ENCODE results near the gene PAM16. TPM values are rescaled to one million over a fixed set of nuclear protein-coding genes. Genes with fewer than 3 reads are reported as not detected.
"Not testable (repeated sequence)": the region's sequence is repeated elsewhere in the genome, so short reads cannot be mapped to it uniquely, and the experiment has no call there.

PAM16 gene
- total RNA-seq, result 35.3 and 57.8 TPM in 2 replicates

GRCh38 chr16:4350787-4351659 lies at the start of gene PAM16:
TSS of gene PAM16 (minus strand) at chr16:4351321. CDS start at chr16:4351234, 87 bp downstream.
- peak; percentile 42 for DNase-seq (ENCODE audit: extremely low read depth, low read depth, low spot score)

- DNase-seq (ENCODE audit: extremely low read depth, low read depth, low spot score), result no peak
Measured at GRCh38 chr16:4399001-4399730, 48.0 kb upstream of the PAM16 start.

GRCh38 chr16:4395055-4395726 lies 44.1 kb upstream of the PAM16 start:
- no peak for DNase-seq (ENCODE audit: extremely low read depth, low read depth, low spot score)

DNA sequence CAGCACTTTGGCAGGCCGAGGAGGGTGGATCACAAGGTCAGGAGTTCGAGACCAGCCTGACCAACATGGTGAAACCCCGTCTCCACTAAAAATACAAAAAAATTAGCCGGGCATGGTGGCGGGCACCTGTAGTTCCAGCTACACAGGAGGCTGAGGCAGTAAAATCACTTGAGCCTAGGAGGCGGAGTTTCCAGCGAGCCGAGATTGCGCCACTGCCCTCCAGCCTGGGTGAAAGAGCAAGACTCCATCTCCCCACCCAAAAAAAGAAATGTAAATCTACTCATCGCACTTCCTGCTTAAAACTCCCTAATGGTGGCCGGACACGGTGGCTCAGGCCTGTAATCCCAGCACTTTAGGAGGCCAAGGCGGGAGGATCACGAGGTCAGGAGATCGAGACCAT lies 42.7 kb upstream of the PAM16 start:
- not testable (repeated sequence) for DNase-seq (ENCODE audit: extremely low read depth, low read depth, low spot score)

DNA sequence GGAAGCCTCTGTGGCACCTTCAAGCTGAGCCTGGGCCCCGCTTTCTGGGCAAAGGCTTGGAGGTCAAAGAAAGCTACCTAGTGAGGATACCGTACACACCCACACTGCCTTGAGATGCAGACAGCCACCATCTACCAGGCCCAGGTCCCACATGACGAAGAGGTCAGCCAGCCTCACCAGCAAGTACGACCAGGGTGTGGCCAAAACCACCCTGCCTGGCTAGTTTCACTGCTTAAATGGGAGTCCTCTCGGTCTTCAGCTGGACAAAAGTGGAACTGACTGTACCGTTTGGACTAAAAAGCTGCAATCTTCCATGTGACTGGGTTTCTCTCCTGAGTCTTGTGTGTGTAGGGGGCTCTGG lies 42.1 kb upstream of the PAM16 start:
- DNase-seq (ENCODE audit: extremely low read depth, low read depth, low spot score), result no peak

GRCh38 chr16:4392382-4393239 lies 41.5 kb upstream of the PAM16 start:
- no peak for DNase-seq (ENCODE audit: extremely low read depth, low read depth, low spot score)

DNA sequence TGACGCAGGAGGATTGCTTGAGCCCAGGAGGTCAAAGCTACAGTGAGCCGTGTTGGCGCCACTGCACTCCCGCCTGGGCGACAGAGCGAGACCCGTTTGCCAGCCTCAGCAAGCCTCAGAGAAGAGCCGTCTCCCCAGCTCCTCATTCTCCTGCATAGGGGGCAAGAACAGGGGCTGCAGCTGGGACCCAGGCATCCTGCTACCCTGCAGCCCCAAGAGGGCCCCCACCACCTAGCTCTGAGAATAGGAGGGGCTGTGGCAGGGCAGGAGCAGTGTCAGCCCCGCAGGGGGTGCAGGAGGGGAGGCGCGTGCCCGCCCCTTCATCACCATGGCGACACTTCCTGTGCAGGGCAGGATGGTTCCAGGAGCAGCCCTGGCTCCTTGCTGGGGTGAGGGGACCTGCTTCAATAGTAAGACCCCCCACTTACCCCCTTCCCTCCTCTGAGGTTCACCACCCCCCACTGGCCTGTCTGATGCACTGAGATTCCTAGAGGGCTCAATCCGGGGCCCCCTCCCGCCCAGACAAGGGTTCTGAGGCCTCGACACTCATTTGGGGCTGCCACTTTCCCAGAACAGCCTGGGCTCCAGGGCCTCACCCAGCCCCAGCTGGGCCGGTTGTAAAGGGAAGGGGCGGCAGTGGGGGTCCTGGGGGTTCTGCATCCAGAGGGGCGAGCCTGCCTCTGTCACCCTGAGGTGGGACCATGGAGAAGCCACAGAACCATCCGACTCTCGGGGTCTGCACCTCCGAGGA lies 40.7 kb upstream of the PAM16 start:
- no peak for DNase-seq (ENCODE audit: extremely low read depth, low read depth, low spot score)

DNA sequence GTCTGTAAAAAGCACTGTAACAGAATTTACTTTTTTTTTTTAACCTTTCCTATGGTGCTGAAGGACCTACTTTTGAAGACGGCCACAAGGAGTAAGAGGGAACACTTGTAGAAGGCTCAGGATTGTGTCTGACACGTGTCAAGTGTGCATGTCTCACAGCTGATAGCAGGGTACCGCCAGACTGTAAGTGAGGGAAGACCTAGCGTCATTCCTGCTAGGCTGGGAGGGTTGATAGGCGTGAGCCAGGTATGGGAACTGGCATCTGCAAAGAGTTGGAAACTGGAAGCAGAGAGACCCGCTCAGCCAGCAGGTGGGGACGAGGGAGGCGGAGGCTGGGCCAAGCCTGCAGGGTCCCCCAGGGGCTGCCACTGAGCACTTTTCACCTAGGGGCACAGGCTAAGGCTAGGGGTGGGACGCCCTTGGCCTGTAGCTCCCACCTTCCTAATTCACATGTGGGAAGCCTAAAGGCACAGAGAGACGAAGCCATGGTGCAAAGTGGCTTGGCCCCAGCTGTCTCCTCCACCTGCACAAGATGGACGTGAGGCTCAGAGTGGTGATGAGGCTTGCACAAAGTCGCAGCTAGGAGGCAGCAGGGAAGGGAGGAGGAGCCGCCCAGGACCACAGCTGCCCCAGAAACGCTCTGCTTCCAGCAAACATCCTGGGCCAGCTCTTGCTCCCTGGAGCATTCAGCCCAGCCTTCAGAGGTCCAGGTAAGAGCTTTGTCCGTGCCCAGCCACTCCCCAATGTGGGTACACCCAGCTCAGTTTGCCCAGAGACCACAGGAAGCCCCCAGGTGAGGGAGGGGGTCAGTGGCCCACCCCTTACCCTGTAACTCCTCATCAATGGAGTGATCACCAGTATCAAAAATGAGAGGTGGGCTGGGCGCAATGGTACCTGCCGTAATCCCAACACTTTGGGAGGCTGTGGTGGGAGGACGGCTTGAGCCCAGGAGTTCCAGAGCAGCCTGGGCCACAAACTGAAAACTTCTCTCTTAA lies 39.4 kb upstream of the PAM16 start:
- no peak for DNase-seq (ENCODE audit: extremely low read depth, low read depth, low spot score)

DNA sequence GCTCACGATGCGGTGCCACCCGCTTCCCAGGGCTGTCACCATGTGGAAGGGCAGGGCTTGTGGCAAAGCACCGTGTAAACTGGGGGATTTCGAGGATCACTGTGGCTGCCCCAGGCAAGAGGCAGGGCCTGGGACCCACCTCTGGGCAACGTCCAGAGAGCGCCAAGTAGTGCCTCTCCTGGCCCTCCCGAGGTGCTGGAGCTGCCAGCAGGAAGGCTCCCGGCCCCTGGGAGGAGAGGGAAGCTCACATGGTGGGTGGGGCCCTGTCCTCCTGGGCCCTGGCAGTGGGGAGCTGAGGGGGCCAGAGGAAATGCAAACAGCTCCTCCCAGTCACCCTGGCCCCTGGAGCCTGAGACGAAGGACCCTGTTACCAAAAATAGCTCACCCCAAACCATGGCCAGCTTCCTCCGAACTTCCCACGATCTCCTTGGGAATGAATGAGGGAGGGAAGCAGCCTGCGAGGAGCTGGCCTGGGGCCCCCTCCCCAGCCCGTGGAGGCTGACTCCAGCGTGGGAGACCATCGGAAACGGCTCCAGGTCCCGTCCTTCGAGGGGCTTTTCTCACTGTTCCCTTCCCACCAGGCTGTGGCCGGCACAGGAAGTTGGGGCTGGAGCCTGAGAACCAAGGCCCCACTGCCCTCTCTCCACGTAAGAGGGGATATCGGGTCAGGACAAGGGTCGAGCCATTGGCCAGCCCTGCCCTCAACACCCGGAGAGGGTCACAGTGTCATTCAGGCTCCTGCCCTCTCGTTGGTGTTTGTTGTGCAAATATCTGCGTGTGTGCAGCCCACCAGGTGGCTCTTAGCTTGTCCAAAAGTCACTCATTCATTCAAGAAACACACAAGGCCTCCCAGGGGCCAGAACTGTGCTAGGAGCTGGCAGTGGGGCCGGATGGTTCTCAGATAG lies 38.2 kb upstream of the PAM16 start:
- no peak for DNase-seq (ENCODE audit: extremely low read depth, low read depth, low spot score)

DNA sequence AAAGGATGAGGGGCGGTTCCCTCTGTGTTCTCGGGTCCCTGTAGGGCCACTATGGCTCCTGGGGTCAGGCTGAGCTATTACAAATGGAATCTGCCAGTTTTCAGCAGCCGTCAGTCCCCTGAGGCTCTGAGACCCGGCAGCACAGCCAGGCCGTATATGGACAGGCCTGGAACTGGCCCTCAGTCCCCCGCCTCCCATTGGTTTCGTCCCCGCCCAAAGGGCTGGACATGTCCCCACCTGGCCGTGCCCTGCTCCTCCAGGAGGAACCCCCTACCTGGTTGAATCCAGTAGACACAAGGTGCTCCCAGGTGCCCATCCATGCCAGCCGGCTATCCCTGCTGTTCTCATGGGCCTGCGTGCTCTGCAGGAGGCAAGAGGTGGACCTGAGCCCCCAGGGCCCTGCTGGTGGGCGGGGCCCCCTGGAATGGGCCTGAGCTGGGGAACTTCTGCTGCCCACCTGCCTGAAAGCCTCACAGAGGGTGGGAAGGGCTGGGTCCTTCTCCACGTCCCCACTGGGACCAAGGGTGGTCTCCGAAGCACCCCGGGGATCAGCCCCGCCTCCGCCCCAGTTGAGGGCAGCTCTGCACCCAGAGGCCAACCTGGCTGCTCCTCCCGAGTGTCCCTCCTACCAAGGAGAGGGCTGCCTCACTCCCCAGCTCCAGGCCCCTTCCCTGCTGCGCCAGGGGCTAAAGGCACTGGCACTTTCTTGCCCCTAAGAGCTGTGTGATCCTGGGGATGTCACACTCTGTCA lies 37.3 kb upstream of the PAM16 start:
- DNase-seq (ENCODE audit: extremely low read depth, low read depth, low spot score), result no peak

- DNase-seq (ENCODE audit: extremely low read depth, low read depth, low spot score), result no peak
Measured at GRCh38 chr16:4387781-4388180, 36.7 kb upstream of the PAM16 start.

GRCh38 chr16:4386951-4387565 lies 35.9 kb upstream of the PAM16 start:
- no peak for DNase-seq (ENCODE audit: extremely low read depth, low read depth, low spot score)

DNA sequence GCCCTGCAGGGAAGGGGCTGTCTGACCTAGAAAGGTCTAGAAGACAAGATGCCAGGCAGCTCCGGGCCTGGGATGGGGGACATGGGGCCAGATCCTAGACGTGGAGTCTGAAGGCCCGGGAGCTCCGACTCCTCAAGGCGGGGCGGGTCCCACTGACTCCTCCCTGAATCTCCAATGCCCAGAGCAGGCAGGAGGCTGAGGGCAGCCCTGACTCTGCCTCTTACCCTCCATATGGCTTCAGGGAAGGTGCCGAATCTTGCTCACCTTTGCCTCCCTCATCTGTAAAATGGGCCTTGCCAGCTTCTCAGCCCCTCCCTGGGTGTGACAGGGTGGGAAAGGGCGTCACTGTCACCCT lies 35.3 kb upstream of the PAM16 start:
- DNase-seq (ENCODE audit: extremely low read depth, low read depth, low spot score), result no peak

DNA sequence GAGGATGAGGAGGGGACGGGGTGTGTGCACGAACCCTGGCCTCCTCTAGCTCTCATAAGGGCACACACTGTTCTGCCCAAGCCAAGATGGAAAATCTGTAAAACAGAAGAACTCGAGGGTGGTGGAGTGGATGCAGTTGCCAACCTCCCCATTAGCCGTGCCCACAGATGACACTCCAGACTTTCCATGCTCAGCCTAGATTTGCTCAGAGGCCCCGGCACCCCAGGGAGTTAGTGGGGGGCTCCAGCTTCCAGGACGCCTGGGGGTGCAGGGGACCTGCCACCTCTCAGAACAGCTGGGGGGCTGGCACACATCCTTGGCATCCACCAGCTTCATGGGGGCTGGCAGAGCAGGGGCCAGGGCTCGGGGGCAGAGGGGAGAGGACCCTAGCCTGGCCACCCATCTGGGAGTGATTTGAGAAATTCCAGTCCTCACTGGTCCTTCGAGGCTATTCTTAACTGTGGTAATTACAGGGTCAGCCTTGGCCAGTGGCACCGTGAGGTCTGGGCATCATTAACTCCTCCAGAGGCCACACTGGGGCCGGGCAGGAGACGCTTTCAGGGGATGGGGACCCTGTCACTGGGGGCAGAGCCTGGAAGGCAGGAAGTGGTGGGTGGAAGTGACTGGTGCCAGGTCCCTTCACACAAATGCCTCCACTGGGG lies 34.8 kb upstream of the PAM16 start:
- no peak for DNase-seq (ENCODE audit: extremely low read depth, low read depth, low spot score)

DNA sequence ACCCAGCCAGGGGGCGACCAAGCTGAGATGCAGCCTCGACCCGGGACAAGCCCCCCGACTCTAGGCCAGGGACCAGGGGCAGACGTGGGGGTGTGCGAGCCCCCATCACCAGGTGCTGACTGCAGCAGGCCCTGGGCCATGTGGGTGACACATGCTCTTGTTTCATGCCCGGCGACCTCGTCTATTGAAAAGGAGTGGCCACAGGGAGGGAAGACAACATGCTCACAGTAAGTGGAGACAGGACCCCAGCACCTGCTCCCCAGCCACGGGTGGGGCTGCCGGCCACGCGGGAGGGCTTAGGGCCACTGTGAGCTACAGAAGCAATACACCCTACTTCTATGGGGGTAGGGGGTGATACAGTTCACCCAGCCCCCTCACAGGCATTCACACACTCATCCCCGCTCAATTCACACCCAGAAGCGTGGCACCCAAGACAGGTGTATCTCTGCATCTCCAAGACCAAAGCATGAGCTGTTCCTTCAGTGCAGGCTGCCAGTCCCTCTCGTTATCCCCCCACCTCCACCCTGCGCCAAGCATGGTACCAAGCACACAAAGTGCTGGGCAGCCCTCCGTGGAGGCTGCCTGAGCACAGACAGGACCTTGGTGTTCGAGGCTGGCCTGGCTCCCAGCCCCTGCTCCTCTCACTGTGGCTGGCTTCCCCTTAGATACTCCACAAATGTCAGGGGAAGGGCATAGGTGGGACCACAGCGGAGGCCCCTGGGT lies 34.1 kb upstream of the PAM16 start:
- DNase-seq (ENCODE audit: extremely low read depth, low read depth, low spot score), result no peak
